Stomach (tissue), 4 donors: ENCODE measurements around the gene ANKRD11.

Experiments
- POLR2A ChIP-seq, 4 donors: fragments of 450-650 bp; IDR thresholded peaks; one replicate each; pipeline ENCODE4 v1.6.1; 2016; ENCODE audit warnings: antibody characterized with exemption in 4 of 4, control low read depth in 2 of 4, mild to moderate bottlenecking in 1 of 4, moderate library complexity in 1 of 4
- TF ChIP-seq, protein P1 (sequence below), 7 experiments: fragments of 450-650 bp in 4 of 7; fragments of 200-600 bp in 3 of 7; sonication (generic) in 3 of 7; IDR thresholded peaks; one replicate each; pipeline ENCODE4 v1.5.1; 2016 to 2019; ENCODE audit warnings: antibody characterized with exemption in 7 of 7, control low read depth in 2 of 7, mild to moderate bottlenecking in 1 of 7

DNA sequence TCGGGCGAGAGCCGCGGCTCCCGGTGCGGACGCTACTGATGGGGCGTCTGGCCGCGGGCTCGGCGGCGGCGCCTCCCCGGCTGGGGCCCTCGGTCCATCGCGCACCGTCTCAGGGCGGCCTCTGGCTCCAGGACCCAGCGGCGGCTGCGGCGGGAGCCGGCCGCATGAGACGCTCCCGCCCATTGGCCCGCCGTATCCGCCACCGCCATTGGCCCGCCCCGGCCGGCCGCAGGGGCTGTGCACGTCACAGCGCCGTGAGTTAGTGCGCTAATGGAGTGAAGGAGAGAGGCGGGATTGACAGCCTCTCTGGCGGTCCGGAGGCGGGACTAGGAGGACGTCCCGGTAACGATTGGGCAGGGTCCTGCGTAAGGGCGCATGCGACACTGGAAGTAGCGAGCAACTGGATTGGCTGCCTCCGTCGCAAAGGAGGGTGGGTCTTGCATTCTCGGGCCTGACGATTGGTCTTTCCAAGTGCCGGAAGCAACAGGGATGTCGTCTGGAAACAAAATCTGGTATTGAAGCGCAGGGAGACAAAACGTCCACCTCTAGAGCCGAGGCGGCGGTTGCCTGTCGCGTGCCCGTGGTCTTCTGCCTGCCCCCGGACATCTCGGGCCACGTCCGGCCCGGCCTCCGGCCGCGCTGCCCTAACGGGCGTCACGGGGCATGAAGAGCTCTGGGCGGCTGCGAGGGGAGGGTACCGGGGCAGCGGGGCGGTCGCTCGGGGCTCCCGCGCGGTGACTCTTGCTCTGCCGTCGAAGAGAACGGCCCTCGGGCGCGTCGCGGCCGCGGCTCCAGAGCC, at the start of gene ANKRD11:
- TF ChIP-seq POLR2A (IDR thresholded peaks at IDR 0.05): no peak
- TF ChIP-seq, protein P1, sequence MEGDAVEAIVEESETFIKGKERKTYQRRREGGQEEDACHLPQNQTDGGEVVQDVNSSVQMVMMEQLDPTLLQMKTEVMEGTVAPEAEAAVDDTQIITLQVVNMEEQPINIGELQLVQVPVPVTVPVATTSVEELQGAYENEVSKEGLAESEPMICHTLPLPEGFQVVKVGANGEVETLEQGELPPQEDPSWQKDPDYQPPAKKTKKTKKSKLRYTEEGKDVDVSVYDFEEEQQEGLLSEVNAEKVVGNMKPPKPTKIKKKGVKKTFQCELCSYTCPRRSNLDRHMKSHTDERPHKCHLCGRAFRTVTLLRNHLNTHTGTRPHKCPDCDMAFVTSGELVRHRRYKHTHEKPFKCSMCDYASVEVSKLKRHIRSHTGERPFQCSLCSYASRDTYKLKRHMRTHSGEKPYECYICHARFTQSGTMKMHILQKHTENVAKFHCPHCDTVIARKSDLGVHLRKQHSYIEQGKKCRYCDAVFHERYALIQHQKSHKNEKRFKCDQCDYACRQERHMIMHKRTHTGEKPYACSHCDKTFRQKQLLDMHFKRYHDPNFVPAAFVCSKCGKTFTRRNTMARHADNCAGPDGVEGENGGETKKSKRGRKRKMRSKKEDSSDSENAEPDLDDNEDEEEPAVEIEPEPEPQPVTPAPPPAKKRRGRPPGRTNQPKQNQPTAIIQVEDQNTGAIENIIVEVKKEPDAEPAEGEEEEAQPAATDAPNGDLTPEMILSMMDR (IDR thresholded peaks at IDR 0.05): no peak
